Measurements from ENCODE around the gene SC5D.

The SC5D gene

DNA sequence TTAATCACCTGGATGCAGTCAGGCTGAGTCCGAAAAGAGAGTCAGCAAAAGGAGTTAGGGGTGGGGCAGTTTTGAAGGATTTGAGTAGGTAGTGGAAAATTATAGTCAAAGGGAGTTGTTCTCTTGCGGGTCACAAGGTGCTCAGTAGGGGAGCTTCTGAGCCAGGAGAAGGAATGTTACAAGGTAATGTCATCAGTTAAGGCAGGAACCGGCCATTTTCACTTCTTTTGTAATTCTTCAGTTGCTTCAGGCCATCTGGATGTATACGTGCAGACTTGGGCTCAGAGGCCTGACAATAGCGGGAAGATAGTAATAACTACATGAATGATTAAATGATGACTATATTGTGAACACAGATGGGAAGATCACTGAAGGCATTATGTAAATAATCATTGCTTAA, 6.2 kb downstream of the SC5D start (continued):
- TF ChIP-seq, protein P1, sequence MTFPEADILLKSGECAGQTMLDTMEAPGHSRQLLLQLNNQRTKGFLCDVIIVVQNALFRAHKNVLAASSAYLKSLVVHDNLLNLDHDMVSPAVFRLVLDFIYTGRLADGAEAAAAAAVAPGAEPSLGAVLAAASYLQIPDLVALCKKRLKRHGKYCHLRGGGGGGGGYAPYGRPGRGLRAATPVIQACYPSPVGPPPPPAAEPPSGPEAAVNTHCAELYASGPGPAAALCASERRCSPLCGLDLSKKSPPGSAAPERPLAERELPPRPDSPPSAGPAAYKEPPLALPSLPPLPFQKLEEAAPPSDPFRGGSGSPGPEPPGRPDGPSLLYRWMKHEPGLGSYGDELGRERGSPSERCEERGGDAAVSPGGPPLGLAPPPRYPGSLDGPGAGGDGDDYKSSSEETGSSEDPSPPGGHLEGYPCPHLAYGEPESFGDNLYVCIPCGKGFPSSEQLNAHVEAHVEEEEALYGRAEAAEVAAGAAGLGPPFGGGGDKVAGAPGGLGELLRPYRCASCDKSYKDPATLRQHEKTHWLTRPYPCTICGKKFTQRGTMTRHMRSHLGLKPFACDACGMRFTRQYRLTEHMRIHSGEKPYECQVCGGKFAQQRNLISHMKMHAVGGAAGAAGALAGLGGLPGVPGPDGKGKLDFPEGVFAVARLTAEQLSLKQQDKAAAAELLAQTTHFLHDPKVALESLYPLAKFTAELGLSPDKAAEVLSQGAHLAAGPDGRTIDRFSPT (tag by site-specific recombination; IDR thresholded peaks at IDR 0.05) = no peak
- peak; percentile 85 for TF ChIP-seq TRIM28 (IDR thresholded peaks at IDR 0.05; ENCODE audit: borderline replicate concordance, low read length)
- no peak for TF ChIP-seq ZNF701 (tag by site-specific recombination; IDR thresholded peaks at IDR 0.05)
- TF ChIP-seq GLIS1 (tag by site-specific recombination; IDR thresholded peaks at IDR 0.05) = peak; percentile 65; the same call in 1 of the 2 replicates
- no peak for TF ChIP-seq MYNN (tag by site-specific recombination; IDR thresholded peaks at IDR 0.05; ENCODE audit: borderline replicate concordance)
- TF ChIP-seq ZNF112 (tag by site-specific recombination; IDR thresholded peaks at IDR 0.05) = no peak
- TF ChIP-seq, protein P2, sequence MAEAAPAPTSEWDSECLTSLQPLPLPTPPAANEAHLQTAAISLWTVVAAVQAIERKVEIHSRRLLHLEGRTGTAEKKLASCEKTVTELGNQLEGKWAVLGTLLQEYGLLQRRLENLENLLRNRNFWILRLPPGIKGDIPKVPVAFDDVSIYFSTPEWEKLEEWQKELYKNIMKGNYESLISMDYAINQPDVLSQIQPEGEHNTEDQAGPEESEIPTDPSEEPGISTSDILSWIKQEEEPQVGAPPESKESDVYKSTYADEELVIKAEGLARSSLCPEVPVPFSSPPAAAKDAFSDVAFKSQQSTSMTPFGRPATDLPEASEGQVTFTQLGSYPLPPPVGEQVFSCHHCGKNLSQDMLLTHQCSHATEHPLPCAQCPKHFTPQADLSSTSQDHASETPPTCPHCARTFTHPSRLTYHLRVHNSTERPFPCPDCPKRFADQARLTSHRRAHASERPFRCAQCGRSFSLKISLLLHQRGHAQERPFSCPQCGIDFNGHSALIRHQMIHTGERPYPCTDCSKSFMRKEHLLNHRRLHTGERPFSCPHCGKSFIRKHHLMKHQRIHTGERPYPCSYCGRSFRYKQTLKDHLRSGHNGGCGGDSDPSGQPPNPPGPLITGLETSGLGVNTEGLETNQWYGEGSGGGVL (tag by site-specific recombination; IDR thresholded peaks at IDR 0.05) = no peak
- TF ChIP-seq WT1 (tag by site-specific recombination; IDR thresholded peaks at IDR 0.05) = 0 out of 2 replicates have a peak, but pooled peaks have one; percentile 39
- TF ChIP-seq OSR2 (tag by site-specific recombination; IDR thresholded peaks at IDR 0.05) = peak; percentile 18; the same call in 1 of the 2 replicates
- no peak for TF ChIP-seq ZNF626 (tag by site-specific recombination; IDR thresholded peaks at IDR 0.05)

DNA sequence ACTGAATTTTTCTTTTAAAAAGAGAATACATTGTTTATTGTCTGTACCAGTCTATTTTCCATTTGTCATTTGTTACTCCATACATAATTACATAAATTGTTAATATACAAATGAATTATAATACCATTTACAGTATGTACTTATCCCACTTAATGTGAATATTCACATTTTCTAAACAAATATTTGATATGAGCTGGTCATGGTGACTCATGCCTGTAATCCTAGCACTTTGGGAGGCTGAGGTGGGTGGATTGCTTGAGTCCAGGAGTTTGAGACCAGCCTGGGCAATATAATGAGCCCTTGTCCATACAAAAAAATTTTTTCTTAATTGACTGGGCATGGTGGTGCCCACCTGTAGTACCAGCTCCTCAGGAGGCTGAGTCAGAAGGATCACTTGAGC, 6.8 kb downstream of the SC5D start:
- ChIA-PET POLR2A (interaction anchor here (0.6 kb wide), 1 partner anchor 356 kb away, joined by 3 read pairs; no protein-coding TSS in a partner anchor), CTCF (interaction anchor here (1.5 to 1.6 kb wide), 2 partner anchors 105 to 292 kb away, joined by 3 to 5 read pairs; no protein-coding TSS in a partner anchor)
- TF ChIP-seq, protein P2 (tag by site-specific recombination; IDR thresholded peaks at IDR 0.05) = no peak
- no peak for TF ChIP-seq ZNF610 (tag by site-specific recombination; IDR thresholded peaks at IDR 0.05; ENCODE audit: borderline replicate concordance)
- TF ChIP-seq KLF8 (tag by site-specific recombination; IDR thresholded peaks at IDR 0.05) = no peak
- no peak for TF ChIP-seq ZNF768 (tag by site-specific recombination; IDR thresholded peaks at IDR 0.05)
- TF ChIP-seq ZNF140 (tag by site-specific recombination; IDR thresholded peaks at IDR 0.05) = no peak
- TF ChIP-seq, protein P3, sequence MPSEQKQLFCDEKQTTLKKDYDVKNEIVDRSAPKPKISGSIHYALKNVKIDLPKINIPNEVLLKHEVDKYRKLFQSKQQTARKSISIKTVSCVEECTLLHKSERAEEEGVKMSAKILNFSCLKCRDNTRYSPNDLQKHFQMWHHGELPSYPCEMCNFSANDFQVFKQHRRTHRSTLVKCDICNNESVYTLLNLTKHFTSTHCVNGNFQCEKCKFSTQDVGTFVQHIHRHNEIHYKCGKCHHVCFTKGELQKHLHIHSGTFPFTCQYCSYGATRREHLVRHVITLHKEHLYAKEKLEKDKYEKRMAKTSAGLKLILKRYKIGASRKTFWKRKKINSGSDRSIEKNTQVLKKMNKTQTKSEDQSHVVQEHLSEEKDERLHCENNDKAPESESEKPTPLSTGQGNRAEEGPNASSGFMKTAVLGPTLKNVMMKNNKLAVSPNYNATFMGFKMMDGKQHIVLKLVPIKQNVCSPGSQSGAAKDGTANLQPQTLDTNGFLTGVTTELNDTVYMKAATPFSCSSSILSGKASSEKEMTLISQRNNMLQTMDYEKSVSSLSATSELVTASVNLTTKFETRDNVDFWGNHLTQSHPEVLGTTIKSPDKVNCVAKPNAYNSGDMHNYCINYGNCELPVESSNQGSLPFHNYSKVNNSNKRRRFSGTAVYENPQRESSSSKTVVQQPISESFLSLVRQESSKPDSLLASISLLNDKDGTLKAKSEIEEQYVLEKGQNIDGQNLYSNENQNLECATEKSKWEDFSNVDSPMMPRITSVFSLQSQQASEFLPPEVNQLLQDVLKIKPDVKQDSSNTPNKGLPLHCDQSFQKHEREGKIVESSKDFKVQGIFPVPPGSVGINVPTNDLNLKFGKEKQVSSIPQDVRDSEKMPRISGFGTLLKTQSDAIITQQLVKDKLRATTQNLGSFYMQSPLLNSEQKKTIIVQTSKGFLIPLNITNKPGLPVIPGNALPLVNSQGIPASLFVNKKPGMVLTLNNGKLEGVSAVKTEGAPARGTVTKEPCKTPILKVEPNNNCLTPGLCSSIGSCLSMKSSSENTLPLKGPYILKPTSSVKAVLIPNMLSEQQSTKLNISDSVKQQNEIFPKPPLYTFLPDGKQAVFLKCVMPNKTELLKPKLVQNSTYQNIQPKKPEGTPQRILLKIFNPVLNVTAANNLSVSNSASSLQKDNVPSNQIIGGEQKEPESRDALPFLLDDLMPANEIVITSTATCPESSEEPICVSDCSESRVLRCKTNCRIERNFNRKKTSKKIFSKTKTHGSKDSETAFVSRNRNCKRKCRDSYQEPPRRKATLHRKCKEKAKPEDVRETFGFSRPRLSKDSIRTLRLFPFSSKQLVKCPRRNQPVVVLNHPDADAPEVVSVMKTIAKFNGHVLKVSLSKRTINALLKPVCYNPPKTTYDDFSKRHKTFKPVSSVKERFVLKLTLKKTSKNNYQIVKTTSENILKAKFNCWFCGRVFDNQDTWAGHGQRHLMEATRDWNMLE (tag by site-specific recombination; conservative IDR thresholded peaks at IDR 0.05; ENCODE audit: low read depth) = no peak
- no peak for TF ChIP-seq ZNF366 (tag by site-specific recombination; conservative IDR thresholded peaks at IDR 0.05)
- TF ChIP-seq ZNF558 (tag by site-specific recombination; IDR thresholded peaks at IDR 0.05) = no peak
- no peak for TF ChIP-seq ZNF701 (tag by site-specific recombination; IDR thresholded peaks at IDR 0.05)
- H3K36me3 ChIP-seq (ENCODE audit: control insufficient read depth in 2 of 2, insufficient read depth in 1 of 2, low read length in 2 of 2) = peaks cover 3 to 11% of the 10 kb centered on the region in 2 experiments; a peak in 1 of 3 replicates
- no peak overlapping the region for H3K4me3 ChIP-seq (ENCODE audit: low read depth, low read length)
- H3K9me3 ChIP-seq (ENCODE audit: control insufficient read depth, insufficient read depth, low read depth, low read length) = no peaks in the 10 kb centered on the region
- H3K27ac ChIP-seq (ENCODE audit: extremely low read depth, low read depth, low read length) = no peak overlapping the region
- H3K4me1 ChIP-seq (ENCODE audit: control insufficient read depth, insufficient read depth, low read length) = peaks cover 8% of the 10 kb centered on the region; the same call in 1 of the 2 replicates
